ENCODE data around the gene NOTUM. TPM values are rescaled to one million over a fixed set of nuclear protein-coding genes. Genes with fewer than 3 reads are reported as not detected.
A peak's percentile ranks its signal among the peaks of the same experiment; 100 is the strongest.

The NOTUM gene
- total and polyA plus RNA-seq, 9 donors: 2.8 to 7.6 (median 3.4) TPM

GRCh38 chr17:81934850-81935708, 25.9 kb downstream of the NOTUM start:
- 82% methylated on average over 28 of the region's 38 CpGs for WGBS (ENCODE audit: insufficient coverage)
- Histone ChIP-seq H3K27ac (ENCODE audit: low read length) (no peak overlapping the region), H3K36me3 (ENCODE audit: control insufficient read depth, insufficient read depth, low read length) (peaks cover 29% of the 10 kb centered on the region), H3K9me3 (replicated peaks; ENCODE audit: control insufficient read depth, low read depth, low read length) (no peaks in the 10 kb centered on the region), H3K27me3 (ENCODE audit: control insufficient read depth, insufficient read depth, low read length) (no peaks in the 10 kb centered on the region), H3K4me1 (ENCODE audit: control insufficient read depth, insufficient read depth, low read length) (peaks cover 59% of the 10 kb centered on the region), H3K4me3 (ENCODE audit: low read length) (no peak overlapping the region)
- no peak for DNase-seq

GRCh38 chr17:81934098-81934757, 26.8 kb downstream of the NOTUM start:
- peaks cover 2% of the 10 kb centered on the region for H3K27me3 ChIP-seq (ENCODE audit: control insufficient read depth, insufficient read depth, low read length)
- DNase-seq: no peak
- no peaks in the 10 kb centered on the region for H3K9me3 ChIP-seq (replicated peaks; ENCODE audit: control insufficient read depth, low read depth, low read length)
- H3K27ac ChIP-seq (ENCODE audit: low read length): no peak overlapping the region
- H3K4me1 ChIP-seq (ENCODE audit: control insufficient read depth, insufficient read depth, low read length): peaks cover 55% of the 10 kb centered on the region
- H3K4me3 ChIP-seq (ENCODE audit: low read length): no peak overlapping the region
- H3K36me3 ChIP-seq (ENCODE audit: control insufficient read depth, insufficient read depth, low read length): peaks cover 29% of the 10 kb centered on the region
- WGBS (ENCODE audit: insufficient coverage): 78% methylated on average over 18 of the region's 23 CpGs

- H3K4me3 ChIP-seq (ENCODE audit: low read length): no peak overlapping the region
- peaks cover 12% of the 10 kb centered on the region for H3K27me3 ChIP-seq (ENCODE audit: control insufficient read depth, insufficient read depth, low read length)
- H3K9me3 ChIP-seq (replicated peaks; ENCODE audit: control insufficient read depth, low read depth, low read length): no peaks in the 10 kb centered on the region
- peaks cover 56% of the 10 kb centered on the region for H3K4me1 ChIP-seq (ENCODE audit: control insufficient read depth, insufficient read depth, low read length)
- WGBS (ENCODE audit: insufficient coverage): 77% methylated on average over 13 of the region's 14 CpGs
- DNase-seq: no peak
- H3K36me3 ChIP-seq (ENCODE audit: control insufficient read depth, insufficient read depth, low read length): peaks cover 29% of the 10 kb centered on the region
- no peak overlapping the region for H3K27ac ChIP-seq (ENCODE audit: low read length)
These were observed 27.7 kb downstream of the NOTUM start for GRCh38 chr17:81933178-81933699.

- 84% methylated on average over 8 of the region's 9 CpGs for WGBS (ENCODE audit: insufficient coverage)
- no peak for DNase-seq
- H3K4me1 ChIP-seq (ENCODE audit: control insufficient read depth, insufficient read depth, low read length): peaks cover 53% of the 10 kb centered on the region
- H3K9me3 ChIP-seq (replicated peaks; ENCODE audit: control insufficient read depth, low read depth, low read length): no peaks in the 10 kb centered on the region
- peaks cover 14% of the 10 kb centered on the region for H3K27me3 ChIP-seq (ENCODE audit: control insufficient read depth, insufficient read depth, low read length)
- H3K4me3 ChIP-seq (ENCODE audit: low read length): no peak overlapping the region
- no peak overlapping the region for H3K27ac ChIP-seq (ENCODE audit: low read length)
- peaks cover 29% of the 10 kb centered on the region for H3K36me3 ChIP-seq (ENCODE audit: control insufficient read depth, insufficient read depth, low read length)
These were observed 28.5 kb downstream of the NOTUM start for GRCh38 chr17:81932333-81932983.

GRCh38 chr17:81931557-81932332, 29.2 kb downstream of the NOTUM start:
- H3K27me3 ChIP-seq (ENCODE audit: control insufficient read depth, insufficient read depth, low read length): peaks cover 14% of the 10 kb centered on the region
- no peak overlapping the region for H3K27ac ChIP-seq (ENCODE audit: low read length)
- H3K4me1 ChIP-seq (ENCODE audit: control insufficient read depth, insufficient read depth, low read length): peaks cover 50% of the 10 kb centered on the region
- no peak overlapping the region for H3K4me3 ChIP-seq (ENCODE audit: low read length)
- 60% methylated on average over 1 of the region's 15 CpGs for WGBS (ENCODE audit: insufficient coverage)
- DNase-seq: no peak
- H3K9me3 ChIP-seq (replicated peaks; ENCODE audit: control insufficient read depth, low read depth, low read length): no peaks in the 10 kb centered on the region
- H3K36me3 ChIP-seq (ENCODE audit: control insufficient read depth, insufficient read depth, low read length): peaks cover 29% of the 10 kb centered on the region

- Histone ChIP-seq H3K4me1 (ENCODE audit: control insufficient read depth, insufficient read depth, low read length) (peaks cover 50% of the 10 kb centered on the region), H3K9me3 (replicated peaks; ENCODE audit: control insufficient read depth, low read depth, low read length) (no peaks in the 10 kb centered on the region), H3K36me3 (ENCODE audit: control insufficient read depth, insufficient read depth, low read length) (peaks cover 29% of the 10 kb centered on the region), H3K27ac (ENCODE audit: low read length) (no peak overlapping the region), H3K4me3 (ENCODE audit: low read length) (no peak overlapping the region), H3K27me3 (ENCODE audit: control insufficient read depth, insufficient read depth, low read length) (peaks cover 14% of the 10 kb centered on the region)
- DNase-seq: no peak
- 51% methylated on average over 12 of the region's 13 CpGs for WGBS (ENCODE audit: insufficient coverage)
These were observed 29.8 kb downstream of the NOTUM start for GRCh38 chr17:81931189-81931556.

GRCh38 chr17:81930142-81931125, 30.6 kb downstream of the NOTUM start:
- 55% methylated on average over 15 of the region's 20 CpGs for WGBS (ENCODE audit: insufficient coverage)
- DNase-seq: no peak
- Histone ChIP-seq H3K4me3 (ENCODE audit: low read length) (no peak overlapping the region), H3K9me3 (replicated peaks; ENCODE audit: control insufficient read depth, low read depth, low read length) (no peaks in the 10 kb centered on the region), H3K27me3 (ENCODE audit: control insufficient read depth, insufficient read depth, low read length) (peaks cover 14% of the 10 kb centered on the region), H3K4me1 (ENCODE audit: control insufficient read depth, insufficient read depth, low read length) (peaks cover 50% of the 10 kb centered on the region), H3K36me3 (ENCODE audit: control insufficient read depth, insufficient read depth, low read length) (peaks cover 28% of the 10 kb centered on the region), H3K27ac (ENCODE audit: low read length) (peak overlapping the region; percentile 35)

GRCh38 chr17:81929253-81930141, 31.5 kb downstream of the NOTUM start:
- peaks cover 19% of the 10 kb centered on the region for H3K36me3 ChIP-seq (ENCODE audit: control insufficient read depth, insufficient read depth, low read length)
- WGBS (ENCODE audit: insufficient coverage): 78% methylated on average over 27 of the region's 31 CpGs
- H3K4me3 ChIP-seq (ENCODE audit: low read length): no peak overlapping the region
- peaks cover 14% of the 10 kb centered on the region for H3K27me3 ChIP-seq (ENCODE audit: control insufficient read depth, insufficient read depth, low read length)
- no peak overlapping the region for H3K27ac ChIP-seq (ENCODE audit: low read length)
- DNase-seq: no peak
- no peaks in the 10 kb centered on the region for H3K9me3 ChIP-seq (replicated peaks; ENCODE audit: control insufficient read depth, low read depth, low read length)
- H3K4me1 ChIP-seq (ENCODE audit: control insufficient read depth, insufficient read depth, low read length): peaks cover 55% of the 10 kb centered on the region

All from muscle of leg (tissue), 11 donors.